Neural cell (in vitro differentiated cells): Measurements from ENCODE around the gene NFYB.

ENCODE experiments used
- CTCF ChIP-seq: fragments of 450-650 bp; IDR thresholded peaks from 2 replicates; pipeline ENCODE4 v1.5.1; 2014; ENCODE audit warnings: antibody characterized with exemption, mild to moderate bottlenecking, moderate library complexity; ENCODE audit not compliant: poor library complexity, severe bottlenecking
- POLR2AphosphoS5 ChIP-seq: IDR thresholded peaks from 2 replicates; pipeline ENCODE4 v1.6.1; 2012

GRCh38 chr12:104106965-104107364, 31.0 kb downstream of the NFYB start:
- TF ChIP-seq POLR2AphosphoS5 = no peak
- no peak for TF ChIP-seq CTCF
